Fibroblast of lung (primary cell): ENCODE data around the gene RAB11FIP3.

Experiments
- CTCF ChIP-seq, 2 donors: IDR thresholded peaks in 1 of 2; conservative IDR thresholded peaks in 1 of 2; 1 replicate in 1 of 2; 2 replicates in 1 of 2; pipeline ENCODE4 v1.5.1; 2011 to 2012; ENCODE audit warnings: low read length in 2 of 2, control low read depth in 1 of 2, inconsistent platforms in 1 of 2, low read depth in 1 of 2, mild to moderate bottlenecking in 1 of 2
- EZH2 ChIP-seq: IDR thresholded peaks from 2 replicates; pipeline ENCODE4 v1.5.1; 2012; ENCODE audit warnings: low read length, control low read depth, mild to moderate bottlenecking; ENCODE audit errors: missing control alignments

- TF ChIP-seq CTCF (conservative IDR thresholded peaks at IDR 0.05 in 1 of 2, IDR thresholded peaks at IDR 0.05 in 1 of 2; ENCODE audit: low read depth in 1 of 2, low read length in 2 of 2) (no peak), EZH2 (no peak)
Observed at GRCh38 chr16:473046-474043, 47.9 kb downstream of the RAB11FIP3 start.
